Testis (tissue), 3 donors: ENCODE data around the gene ADGRG3. TPM values are rescaled to one million over a fixed set of nuclear protein-coding genes. Genes with fewer than 3 reads are reported as not detected.
"Not testable (repeated sequence)": the region's sequence is repeated elsewhere in the genome, so short reads cannot be mapped to it uniquely, and the experiment has no call there.

Source experiments
- DNase-seq: peaks from one replicate; pipeline ENCODE4 v3.0.0-alpha.2; 2019
- H3K27ac ChIP-seq, 2 donors: fragments of 200-600 bp; sonication (generic); one replicate each; pipeline ENCODE4 v1.5.1; 2019
- H3K27me3 ChIP-seq: fragments of 200-600 bp; sonication (generic); one replicate; pipeline ENCODE4 v1.5.1; 2019
- H3K36me3 ChIP-seq: fragments of 200-600 bp; sonication (generic); one replicate; pipeline ENCODE4 v1.5.1; 2017; ENCODE audit warnings: low read depth; ENCODE audit errors: missing control alignments
- H3K4me1 ChIP-seq: fragments of 200-600 bp; sonication (generic); one replicate; pipeline ENCODE4 v1.5.1; 2019
- H3K4me3 ChIP-seq, 2 donors: fragments of 200-600 bp; sonication (generic); one replicate each; pipeline ENCODE4 v1.5.1; 2017 to 2019
- H3K9me3 ChIP-seq: fragments of 200-600 bp; sonication (generic); one replicate; pipeline ENCODE4 v1.5.1; 2017
- POLR2A ChIP-seq: fragments of 450-650 bp; IDR thresholded peaks from one replicate; pipeline ENCODE4 v1.6.1; 2017; ENCODE audit warnings: antibody characterized with exemption, mild to moderate bottlenecking, moderate library complexity
- WGBS, 2 donors: methylation state at CpG; one replicate each; pipeline ENCODE4 v1.1.5; 2018; 5-methylcytosine and 5-hydroxymethylcytosine counted together
- intact Hi-C: fragments of 100-400 bp; cut with DNase I; formaldehyde crosslinking; loops from one replicate; pipeline ENCODE4 v1.15.1; 2023; ENCODE audit warnings: low total_unique reads
- polyA plus RNA-seq: library from polyadenylated mRNA; stranded (reverse); fragments of 350-450 nt; fragmentation: Illumina TruSeq; extraction: RNeasy Lipid Tissue Mini Kit (QIAGEN cat#74804); gene quantifications from one replicate; pipeline ENCODE4 v1.2.3, GENCODE V29; 2014; ENCODE audit warnings: low read depth, low replicate concordance; ENCODE audit not compliant: insufficient read depth
- total RNA-seq, 2 donors: library from RNA; depleted of rRNA; stranded (reverse); fragments of >200 nt; gene quantifications; one replicate each; pipeline ENCODE4 v1.2.3, GENCODE V29; 2016
- TF ChIP-seq, protein P1 (sequence below), 3 experiments: fragments of 450-650 bp in 2 of 3; fragments of 200-600 bp in 1 of 3; sonication (generic) in 1 of 3; IDR thresholded peaks; one replicate each; pipeline ENCODE4 v1.5.1; 2016 to 2019; ENCODE audit warnings: antibody characterized with exemption in 3 of 3, mild to moderate bottlenecking in 2 of 3, moderate library complexity in 1 of 3

Gene ADGRG3
- total and polyA plus RNA-seq, 3 donors from 2014 or later: 0.37 to 0.82 (median 0.63) TPM

GRCh38 chr16:57728336-57729181 is 60.5 kb downstream of the ADGRG3 start:
- intact Hi-C loops: no loop called here
- H3K4me1 ChIP-seq: no peaks in the 10 kb centered on the region
- no peak overlapping the region for H3K4me3 ChIP-seq
- no peak overlapping the region for H3K27ac ChIP-seq
- no peaks in the 10 kb centered on the region for H3K27me3 ChIP-seq
- H3K9me3 ChIP-seq: no peaks in the 10 kb centered on the region
- no peak for DNase-seq
- no peaks in the 10 kb centered on the region for H3K36me3 ChIP-seq
- WGBS, 2 donors: 87 to 97% methylated on average over 8 to 14 of the region's 14 CpGs
- TF ChIP-seq, protein P1, sequence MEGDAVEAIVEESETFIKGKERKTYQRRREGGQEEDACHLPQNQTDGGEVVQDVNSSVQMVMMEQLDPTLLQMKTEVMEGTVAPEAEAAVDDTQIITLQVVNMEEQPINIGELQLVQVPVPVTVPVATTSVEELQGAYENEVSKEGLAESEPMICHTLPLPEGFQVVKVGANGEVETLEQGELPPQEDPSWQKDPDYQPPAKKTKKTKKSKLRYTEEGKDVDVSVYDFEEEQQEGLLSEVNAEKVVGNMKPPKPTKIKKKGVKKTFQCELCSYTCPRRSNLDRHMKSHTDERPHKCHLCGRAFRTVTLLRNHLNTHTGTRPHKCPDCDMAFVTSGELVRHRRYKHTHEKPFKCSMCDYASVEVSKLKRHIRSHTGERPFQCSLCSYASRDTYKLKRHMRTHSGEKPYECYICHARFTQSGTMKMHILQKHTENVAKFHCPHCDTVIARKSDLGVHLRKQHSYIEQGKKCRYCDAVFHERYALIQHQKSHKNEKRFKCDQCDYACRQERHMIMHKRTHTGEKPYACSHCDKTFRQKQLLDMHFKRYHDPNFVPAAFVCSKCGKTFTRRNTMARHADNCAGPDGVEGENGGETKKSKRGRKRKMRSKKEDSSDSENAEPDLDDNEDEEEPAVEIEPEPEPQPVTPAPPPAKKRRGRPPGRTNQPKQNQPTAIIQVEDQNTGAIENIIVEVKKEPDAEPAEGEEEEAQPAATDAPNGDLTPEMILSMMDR (IDR thresholded peaks at IDR 0.05): no peak
- no peak for TF ChIP-seq POLR2A

GRCh38 chr16:57729182-57729484 is 61.0 kb downstream of the ADGRG3 start:
- Histone ChIP-seq H3K27me3 (no peaks in the 10 kb centered on the region), H3K9me3 (no peaks in the 10 kb centered on the region), H3K4me1 (no peaks in the 10 kb centered on the region), H3K36me3 (no peaks in the 10 kb centered on the region), H3K4me3 (no peak overlapping the region), H3K27ac (no peak overlapping the region)
- no peak for DNase-seq
- WGBS, 2 donors: 89 to 96% methylated on average over 1 of the region's 1 CpG
- TF ChIP-seq, protein P1 (IDR thresholded peaks at IDR 0.05): no peak
- TF ChIP-seq POLR2A: no peak
- intact Hi-C loops: no loop called here

GRCh38 chr16:57729852-57730251 is 61.7 kb downstream of the ADGRG3 start:
- WGBS, 2 donors: 88 to 98% methylated on average over 5 to 6 of the region's 6 CpGs
- H3K4me3 ChIP-seq, H3K27ac ChIP-seq, DNase-seq, intact Hi-C loops, H3K4me1 ChIP-seq, H3K27me3 ChIP-seq, H3K9me3 ChIP-seq, H3K36me3 ChIP-seq: not testable (repeated sequence)

GRCh38 chr16:57730771-57731730 is 62.9 kb downstream of the ADGRG3 start:
- Histone ChIP-seq H3K9me3 (no peaks in the 10 kb centered on the region), H3K4me1 (no peaks in the 10 kb centered on the region), H3K36me3 (no peaks in the 10 kb centered on the region), H3K4me3 (no peak overlapping the region), H3K27ac (no peak overlapping the region), H3K27me3 (no peaks in the 10 kb centered on the region)
- TF ChIP-seq POLR2A: no peak
- TF ChIP-seq, protein P1 (IDR thresholded peaks at IDR 0.05): no peak
- intact Hi-C loops: no loop called here
- no peak for DNase-seq
- 64 to 76% methylated on average over 13 of the region's 13 CpGs for WGBS, 2 donors

- no peak overlapping the region for H3K27ac ChIP-seq
- no peaks in the 10 kb centered on the region for H3K36me3 ChIP-seq
- H3K4me3 ChIP-seq: no peak overlapping the region
- no peaks in the 10 kb centered on the region for H3K9me3 ChIP-seq
- no peaks in the 10 kb centered on the region for H3K27me3 ChIP-seq
- DNase-seq: no peak
- intact Hi-C loops: no loop called here
- H3K4me1 ChIP-seq: peaks cover 4% of the 10 kb centered on the region
- 58 to 67% methylated on average over 2 of the region's 2 CpGs for WGBS, 2 donors
- TF ChIP-seq, protein P1 (IDR thresholded peaks at IDR 0.05): no peak
- no peak for TF ChIP-seq POLR2A
Observed at GRCh38 chr16:57732037-57732436, 63.9 kb downstream of the ADGRG3 start.
